HEK293 (cell line): ENCODE measurements around the gene IGFBP7.

ENCODE experiments used
- CTCF ChIA-PET: fragments of 350-600 bp; formaldehyde crosslinking; extraction: SDS; loops from one replicate; lab custom pipeline; 2021; ENCODE audit warnings: antibody characterized with exemption; lab: Yijun Ruan, JAX
- POLR2A ChIA-PET: fragments of 300-600 bp; formaldehyde crosslinking; extraction: SDS; loops from one replicate; lab custom pipeline; 2020; ENCODE audit warnings: antibody characterized with exemption, inconsistent platforms; lab: Yijun Ruan, JAX
- H3K27ac ChIP-seq: fragments of 200-500 bp; sonication (Bioruptor generic); 2 replicates; pipeline ENCODE4 v1.5.1; 2014; ENCODE audit warnings: low read depth, low read length, control low read depth, inconsistent platforms; ENCODE audit errors: extremely low read depth
- H3K36me3 ChIP-seq, 2 experiments: fragments of 200-500 bp in 1 of 2; sonication (Bioruptor generic) in 1 of 2; 1 replicate in 1 of 2; 2 replicates in 1 of 2; pipeline ENCODE4 v1.5.1; 2014 to 2017; ENCODE audit warnings: inconsistent platforms in 2 of 2, low read length in 2 of 2; ENCODE audit not compliant: control insufficient read depth in 2 of 2, insufficient read depth in 1 of 2
- H3K4me1 ChIP-seq: fragments of 200-500 bp; sonication (Bioruptor generic); 2 replicates; pipeline ENCODE4 v1.5.1; 2014; ENCODE audit warnings: mild to moderate bottlenecking, low read length, inconsistent platforms; ENCODE audit not compliant: control insufficient read depth, insufficient read depth
- H3K4me3 ChIP-seq: 2 replicates; pipeline ENCODE4 v1.5.1; 2011; ENCODE audit warnings: low read depth, mild to moderate bottlenecking, control low read depth, low read length, moderate library complexity
- H3K9me3 ChIP-seq: fragments of 200-500 bp; sonication (Bioruptor generic); 2 replicates; pipeline ENCODE4 v1.5.1; 2014; ENCODE audit warnings: low read depth, low read length, inconsistent platforms; ENCODE audit not compliant: control insufficient read depth, insufficient read depth
- GLIS1 ChIP-seq: fragments of 450-650 bp; formaldehyde crosslinking; IDR thresholded peaks from 2 replicates; pipeline ENCODE4 v1.5.1; 2016; ENCODE audit warnings: missing biosample characterization, missing genetic modification characterization
- HIC1 ChIP-seq: fragments of 450-650 bp; formaldehyde crosslinking; IDR thresholded peaks from 2 replicates; pipeline ENCODE4 v1.5.1; 2016; ENCODE audit warnings: missing biosample characterization, missing genetic modification characterization
- IKZF3 ChIP-seq: fragments of 450-650 bp; IDR thresholded peaks from 2 replicates; pipeline ENCODE4 v1.5.0; 2018; ENCODE audit warnings: missing biosample characterization, mild to moderate bottlenecking, missing genetic modification characterization, moderate library complexity
- KLF10 ChIP-seq: fragments of 450-650 bp; IDR thresholded peaks from 2 replicates; pipeline ENCODE4 v1.5.1; 2018; ENCODE audit warnings: missing biosample characterization, mild to moderate bottlenecking, missing genetic modification characterization
- OSR2 ChIP-seq: fragments of 450-650 bp; formaldehyde crosslinking; IDR thresholded peaks from 2 replicates; pipeline ENCODE4 v1.5.1; 2016; ENCODE audit warnings: missing biosample characterization, missing genetic modification characterization
- ZBTB17 ChIP-seq: fragments of 450-650 bp; formaldehyde crosslinking; IDR thresholded peaks from 2 replicates; pipeline ENCODE4 v1.5.1; 2016; ENCODE audit warnings: missing biosample characterization, missing genetic modification characterization
- ZNF114 ChIP-seq: fragments of 450-650 bp; formaldehyde crosslinking; IDR thresholded peaks from 2 replicates; pipeline ENCODE4 v1.5.0; 2017; ENCODE audit warnings: missing biosample characterization, missing genetic modification characterization
- ZNF311 ChIP-seq: fragments of 450-650 bp; formaldehyde crosslinking; IDR thresholded peaks from 2 replicates; pipeline ENCODE4 v1.5.1; 2017; ENCODE audit warnings: missing biosample characterization, missing genetic modification characterization, borderline replicate concordance
- ZNF544 ChIP-seq: fragments of 450-650 bp; formaldehyde crosslinking; IDR thresholded peaks from 2 replicates; pipeline ENCODE4 v1.5.0; 2017; ENCODE audit warnings: missing biosample characterization, missing genetic modification characterization
- ZNF560 ChIP-seq: fragments of 450-650 bp; formaldehyde crosslinking; IDR thresholded peaks from 2 replicates; pipeline ENCODE4 v1.5.1; 2017; ENCODE audit warnings: missing biosample characterization, missing genetic modification characterization, borderline replicate concordance
- ZNF571 ChIP-seq: fragments of 450-650 bp; formaldehyde crosslinking; IDR thresholded peaks from 2 replicates; pipeline ENCODE4 v1.5.0; 2017; ENCODE audit warnings: missing biosample characterization, missing genetic modification characterization
- TF ChIP-seq, protein P1 (sequence below): fragments of 450-650 bp; formaldehyde crosslinking; IDR thresholded peaks from 2 replicates; pipeline ENCODE4 v1.5.1; 2017; ENCODE audit warnings: missing biosample characterization, missing genetic modification characterization

The IGFBP7 gene

DNA sequence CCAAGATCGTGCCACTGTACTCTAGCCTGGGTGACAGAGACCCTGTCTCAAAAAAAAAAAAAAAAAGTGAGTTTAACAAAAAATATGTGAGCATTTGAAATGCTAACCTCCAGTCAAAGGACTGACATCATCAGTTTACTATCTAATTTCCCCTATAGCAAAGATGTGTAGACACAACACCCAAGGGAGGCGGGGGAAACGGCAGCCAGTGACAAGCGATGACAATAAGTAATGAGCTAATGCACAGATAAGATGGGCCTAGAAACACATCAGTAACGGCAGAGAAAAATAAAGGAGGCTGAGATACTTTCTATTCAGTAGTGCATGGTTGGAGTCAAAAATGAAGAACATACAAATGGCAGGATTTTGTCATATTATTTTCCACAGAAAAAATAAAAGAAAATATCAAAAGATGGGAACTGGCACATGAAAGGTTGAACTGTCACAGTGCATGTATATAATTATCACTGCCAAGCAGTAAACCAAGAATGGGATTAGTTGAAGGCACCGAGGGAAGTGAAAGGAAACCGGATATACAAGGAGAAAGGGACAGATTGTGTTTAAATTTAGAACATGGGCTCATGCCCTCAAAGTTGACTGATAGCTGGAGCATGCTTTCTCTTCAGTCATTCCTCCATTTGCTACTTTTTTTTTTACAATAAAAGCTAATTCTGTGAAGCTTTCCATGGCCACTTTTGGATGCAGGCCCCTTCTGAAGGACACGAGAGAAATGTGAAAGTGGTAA, 41.8 kb downstream of the IGFBP7 start (continued):
- TF ChIP-seq HIC1 (tag by site-specific recombination) = no peak

DNA sequence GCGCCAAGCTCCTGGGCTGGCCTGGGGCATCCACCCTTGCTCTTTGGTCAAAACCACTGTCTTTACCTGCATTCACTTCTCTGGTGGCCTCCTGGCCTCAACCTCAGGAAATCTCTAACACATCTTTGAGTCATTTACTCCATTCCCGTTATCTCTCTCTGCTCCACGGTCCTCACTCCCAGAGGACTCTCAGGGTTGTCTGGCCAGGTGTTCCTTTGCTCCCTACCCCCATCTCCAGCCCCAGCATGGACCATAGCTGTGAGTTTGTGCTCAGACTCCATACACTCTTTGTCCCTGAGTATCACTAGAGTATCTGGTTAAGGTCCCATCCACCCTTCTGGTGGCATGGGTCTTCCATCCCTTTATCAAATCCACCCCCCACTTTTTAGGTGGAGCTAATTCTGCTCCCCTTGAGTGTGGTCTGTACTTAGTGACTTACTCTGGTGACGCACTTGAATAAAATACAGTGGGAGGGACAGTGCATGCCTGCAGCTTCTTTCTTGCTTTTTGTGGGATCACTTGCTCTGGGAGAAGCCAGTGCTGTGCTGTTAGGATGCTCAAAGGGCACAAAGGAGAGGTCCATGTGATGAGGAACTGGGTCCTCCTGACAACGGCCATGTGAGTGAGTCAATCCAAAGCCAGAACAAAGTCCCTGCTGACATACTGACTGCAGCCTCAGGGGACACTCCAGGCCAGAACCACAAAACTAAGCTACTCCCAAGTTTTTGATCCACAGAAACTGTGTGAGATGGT, 44.3 kb downstream of the IGFBP7 start:
- TF ChIP-seq ZNF571 (tag by site-specific recombination) = no peak
- TF ChIP-seq OSR2 (tag by site-specific recombination) = 0 out of 2 replicates have a peak, but pooled peaks have one; percentile 18
- 0 out of 2 replicates have a peak, but pooled peaks have one; percentile 3 for TF ChIP-seq ZBTB17 (tag by site-specific recombination)
- no peak for TF ChIP-seq ZNF114
- TF ChIP-seq, protein P1, sequence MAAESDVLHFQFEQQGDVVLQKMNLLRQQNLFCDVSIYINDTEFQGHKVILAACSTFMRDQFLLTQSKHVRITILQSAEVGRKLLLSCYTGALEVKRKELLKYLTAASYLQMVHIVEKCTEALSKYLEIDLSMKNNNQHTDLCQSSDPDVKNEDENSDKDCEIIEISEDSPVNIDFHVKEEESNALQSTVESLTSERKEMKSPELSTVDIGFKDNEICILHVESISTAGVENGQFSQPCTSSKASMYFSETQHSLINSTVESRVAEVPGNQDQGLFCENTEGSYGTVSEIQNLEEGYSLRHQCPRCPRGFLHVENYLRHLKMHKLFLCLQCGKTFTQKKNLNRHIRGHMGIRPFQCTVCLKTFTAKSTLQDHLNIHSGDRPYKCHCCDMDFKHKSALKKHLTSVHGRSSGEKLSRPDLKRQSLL (tag by site-specific recombination) = no peak
- TF ChIP-seq, all 188 proteins: peak for 2
- no peak overlapping the region for H3K27ac ChIP-seq
- H3K4me1 ChIP-seq = peaks cover 11% of the 10 kb centered on the region
- CTCF ChIA-PET = no interaction called here
- H3K36me3 ChIP-seq = no peaks in the 10 kb centered on the region
- no peaks in the 10 kb centered on the region for H3K9me3 ChIP-seq
- POLR2A ChIA-PET = interaction anchor here (0.7 kb wide), 1 partner anchor 344 kb away, joined by 7 read pairs; no protein-coding TSS in a partner anchor
- no peak overlapping the region for H3K4me3 ChIP-seq

GRCh38 chr4:57064811-57065711, 45.1 kb downstream of the IGFBP7 start:
- ChIA-PET POLR2A (no interaction called here), CTCF (no interaction called here)
- Histone ChIP-seq H3K4me1 (peaks cover 11% of the 10 kb centered on the region), H3K27ac (no peak overlapping the region), H3K9me3 (no peaks in the 10 kb centered on the region), H3K4me3 (no peak overlapping the region), H3K36me3 (no peaks in the 10 kb centered on the region)
- TF ChIP-seq KLF10 (tag by site-specific recombination) = no peak
- peak; percentile 24; the same call in 1 of the 2 replicates for TF ChIP-seq ZBTB17 (tag by site-specific recombination)
- no peak for TF ChIP-seq ZNF311 (tag by site-specific recombination)
- no peak for TF ChIP-seq ZNF560 (tag by site-specific recombination)
- TF ChIP-seq IKZF3 (tag by site-specific recombination) = no peak

GRCh38 chr4:57064120-57064519, 46.1 kb downstream of the IGFBP7 start:
- H3K4me1 ChIP-seq = peaks cover 11% of the 10 kb centered on the region
- no peaks in the 10 kb centered on the region for H3K9me3 ChIP-seq
- H3K4me3 ChIP-seq = no peak overlapping the region
- 0 out of 2 replicates have a peak, but pooled peaks have one; percentile 5 for TF ChIP-seq GLIS1 (tag by site-specific recombination)
- TF ChIP-seq ZNF544 (tag by site-specific recombination) = no peak
- no peak overlapping the region for H3K27ac ChIP-seq
- ChIA-PET POLR2A (no interaction called here), CTCF (no interaction called here)
- H3K36me3 ChIP-seq = no peaks in the 10 kb centered on the region
